Upper lobe of left lung (tissue), 4 donors: Measurements from ENCODE around the gene ZW10.

ENCODE experiments used
- CTCF ChIP-seq, 6 experiments: fragments of 450-650 bp in 4 of 6; fragments of 200-600 bp in 2 of 6; sonication (generic) in 2 of 6; IDR thresholded peaks; one replicate each; pipeline ENCODE4 v1.5.1; 2016 to 2019; ENCODE audit warnings: antibody characterized with exemption in 6 of 6
- POLR2A ChIP-seq, 4 donors: fragments of 450-650 bp; IDR thresholded peaks; one replicate each; pipeline ENCODE4 v1.5.1; 2016 to 2017; ENCODE audit warnings: antibody characterized with exemption in 4 of 4, mild to moderate bottlenecking in 2 of 4
- POLR2AphosphoS5 ChIP-seq, 2 donors: sonication (generic); formaldehyde crosslinking; IDR thresholded peaks; one replicate each; pipeline ENCODE4 v1.5.1; 2017; ENCODE audit warnings: antibody characterized with exemption in 2 of 2

DNA sequence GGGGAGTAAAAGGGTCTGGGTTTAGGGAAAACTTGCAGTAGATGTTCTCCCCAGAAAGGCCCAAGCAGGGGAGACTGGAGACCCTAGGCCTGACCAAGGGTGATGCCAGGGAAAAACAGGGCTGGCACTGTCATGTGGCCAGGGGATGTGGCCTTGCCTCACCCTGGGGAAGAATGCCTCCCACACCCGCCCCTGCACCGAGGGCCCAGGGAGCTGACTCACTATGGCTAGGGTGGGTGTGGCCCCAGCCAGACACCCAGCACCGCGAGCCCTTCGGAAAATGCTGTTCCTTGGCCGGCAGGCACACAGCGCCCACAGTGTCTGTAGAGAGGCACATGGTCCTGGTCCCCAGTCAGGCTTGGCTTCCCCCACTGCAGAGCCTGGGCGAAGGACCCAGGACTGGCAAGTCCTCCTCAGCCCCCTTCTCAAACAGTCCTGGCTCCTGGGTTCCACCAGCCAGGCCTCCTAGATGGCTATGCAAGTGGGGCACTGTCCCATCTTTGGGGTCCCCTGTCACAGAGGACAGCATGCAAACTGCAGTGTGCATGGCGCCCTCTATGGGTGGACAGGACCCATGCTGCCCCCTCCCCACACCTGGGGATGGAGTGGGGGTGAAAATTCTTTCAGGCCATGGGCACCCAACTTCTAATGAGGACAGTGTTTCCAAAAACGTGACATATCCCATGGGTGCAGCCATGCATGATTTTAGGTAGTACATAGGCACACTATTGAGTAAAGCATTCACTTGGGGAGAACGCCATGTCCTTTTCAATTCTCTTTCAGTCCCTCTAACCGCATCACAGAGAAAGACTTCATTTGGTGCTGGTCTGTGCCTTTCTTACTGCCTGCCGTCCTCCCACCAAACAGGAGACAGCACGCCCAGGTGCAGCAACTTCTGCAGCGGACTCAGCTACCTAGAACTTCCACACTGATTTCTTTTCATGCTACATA, 82.6 kb downstream of the ZW10 start:
- no peak for TF ChIP-seq CTCF (IDR thresholded peaks at IDR 0.05)
- no peak for TF ChIP-seq POLR2A (IDR thresholded peaks at IDR 0.05)
- no peak for TF ChIP-seq POLR2AphosphoS5 (IDR thresholded peaks at IDR 0.05)
